Heart left ventricle (tissue), 13 donors: ENCODE measurements around the gene ENOX1.

Source experiments
- POLR2A ChIP-seq, 2 donors: fragments of 450-650 bp; IDR thresholded peaks; one replicate each; pipeline ENCODE4 v1.6.1; 2017; ENCODE audit warnings: antibody characterized with exemption in 2 of 2, mild to moderate bottlenecking in 2 of 2, moderate library complexity in 2 of 2
- TF ChIP-seq, protein P1 (sequence below), 12 donors: fragments of 200-600 bp; sonication (generic) in 4 of 12; IDR thresholded peaks; one replicate each; pipeline versions ENCODE4 v1.5.0 to v1.8.0; 2018 to 2022; ENCODE audit warnings: antibody characterized with exemption in 12 of 12, mild to moderate bottlenecking in 5 of 12
- donor health status: ischemic (EF 13 %, LVEDD 7.1; RV severe dilation, severe dysfunction).
- donor health status: DM: no; HTN: yes; CAD: no.
- donor health status: DM: no; HTN: no; CAD: no.
- donor health status: ischemic (EF 25% LVEDD 6.9; RV normal size, moderate dysfunction).
- donor health status: ischemic (EF 25% LVEDD 5.7; RV mildly dilated, moderate dysfunction).
- donor health status: ischemic (EF 35%, LVEDD 5.7; RV mildly dilated, moderate dysfunction).
- donor health status: nonischemic (EF 11% LVEDD 7.7; RV severe dilation, severe dysfunction).
- donor health status: DM: yes; HTN: yes; CAD: no.
- donor health status: PGD.
- donor health status: ischemic (EF 29% LVEDD 5.4; RV normal size, mild dysfunction).
- donor health status: nonischemic (EF 23%, LVEDD 6.1; RV moderate dilation, normal function).

DNA sequence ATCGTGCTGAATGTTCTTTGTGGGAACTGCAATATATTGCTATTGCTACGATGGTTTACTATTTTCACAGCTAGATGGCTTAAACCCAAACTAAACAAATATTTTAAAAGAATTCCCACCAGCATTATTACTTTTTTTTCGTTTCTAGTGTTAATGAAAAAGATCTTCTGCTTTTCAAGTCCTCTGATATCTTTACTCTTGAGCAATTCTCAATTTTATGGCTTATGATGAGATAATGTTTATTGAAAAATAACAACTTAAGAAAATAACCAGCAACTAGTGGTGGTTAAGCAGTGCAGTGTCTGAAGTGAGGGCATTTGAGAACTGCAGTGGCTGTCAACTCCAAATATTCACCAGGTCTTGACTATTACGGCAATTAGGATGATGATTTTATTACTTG is 360.4 kb downstream of the ENOX1 start:
- TF ChIP-seq, protein P1, sequence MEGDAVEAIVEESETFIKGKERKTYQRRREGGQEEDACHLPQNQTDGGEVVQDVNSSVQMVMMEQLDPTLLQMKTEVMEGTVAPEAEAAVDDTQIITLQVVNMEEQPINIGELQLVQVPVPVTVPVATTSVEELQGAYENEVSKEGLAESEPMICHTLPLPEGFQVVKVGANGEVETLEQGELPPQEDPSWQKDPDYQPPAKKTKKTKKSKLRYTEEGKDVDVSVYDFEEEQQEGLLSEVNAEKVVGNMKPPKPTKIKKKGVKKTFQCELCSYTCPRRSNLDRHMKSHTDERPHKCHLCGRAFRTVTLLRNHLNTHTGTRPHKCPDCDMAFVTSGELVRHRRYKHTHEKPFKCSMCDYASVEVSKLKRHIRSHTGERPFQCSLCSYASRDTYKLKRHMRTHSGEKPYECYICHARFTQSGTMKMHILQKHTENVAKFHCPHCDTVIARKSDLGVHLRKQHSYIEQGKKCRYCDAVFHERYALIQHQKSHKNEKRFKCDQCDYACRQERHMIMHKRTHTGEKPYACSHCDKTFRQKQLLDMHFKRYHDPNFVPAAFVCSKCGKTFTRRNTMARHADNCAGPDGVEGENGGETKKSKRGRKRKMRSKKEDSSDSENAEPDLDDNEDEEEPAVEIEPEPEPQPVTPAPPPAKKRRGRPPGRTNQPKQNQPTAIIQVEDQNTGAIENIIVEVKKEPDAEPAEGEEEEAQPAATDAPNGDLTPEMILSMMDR (IDR thresholded peaks at IDR 0.05), result no peak
- no peak for TF ChIP-seq POLR2A (IDR thresholded peaks at IDR 0.05)
